Caco-2 (cell line): ENCODE results near the gene SERPINB6. TPM values are rescaled to one million over a fixed set of nuclear protein-coding genes. Genes with fewer than 3 reads are reported as not detected.
A peak's percentile ranks its signal among the peaks of the same experiment; 100 is the strongest.
"Not testable (repeated sequence)": the region's sequence is repeated elsewhere in the genome, so short reads cannot be mapped to it uniquely, and the experiment has no call there.

Source experiments
- BruUV-seq: library from RNA; stranded (reverse); fragments of 400-500 nt; replicated peaks from 2 replicates; lab custom pipeline; 2021; lab: Mats Ljungman, UMichigan
- CTCF ChIA-PET: fragments of 300-600 bp; sonication (Branson Sonifier 250); formaldehyde crosslinking; loops from one replicate; lab custom pipeline; 2022; ENCODE audit warnings: antibody characterized with exemption; lab: Charles Lee
- POLR2A ChIA-PET: fragments of 300-600 bp; sonication (Branson Sonifier 250); formaldehyde crosslinking; loops from one replicate; lab custom pipeline; 2022; ENCODE audit warnings: antibody characterized with exemption; lab: Charles Lee
- DNase-seq, 2 experiments: peaks; one replicate each; pipeline versions ENCODE4 v3.0.0 to v3.0.0-alpha.2; 2020 to 2022
- H3K27me3 ChIP-seq: replicated peaks from 2 replicates; pipeline ENCODE4 v1.6.0; 2011; ENCODE audit warnings: low read length; ENCODE audit not compliant: control insufficient read depth, insufficient read depth
- H3K36me3 ChIP-seq: 2 replicates; pipeline ENCODE4 v1.5.1; 2011; ENCODE audit warnings: low read length; ENCODE audit not compliant: control insufficient read depth, insufficient read depth
- H3K4me1 ChIP-seq: fragments of 250-450 bp; sonication (Bioruptor Pico); 2 replicates; pipeline ENCODE4 v1.5.1; 2020; ENCODE audit warnings: mild to moderate bottlenecking
- H3K4me3 ChIP-seq: 2 replicates; pipeline ENCODE4 v1.5.1; 2011; ENCODE audit warnings: low read depth, mild to moderate bottlenecking, control low read depth, low read length
- H3K9me3 ChIP-seq: fragments of 250-450 bp; sonication (Bioruptor Pico); 2 replicates; pipeline ENCODE4 v1.5.1; 2020; ENCODE audit warnings: mild to moderate bottlenecking, moderate library complexity
- H3K27ac Mint-ChIP-seq: one replicate; pipeline ENCODE4 v1.8.0; 2022; ENCODE audit warnings: mixed read lengths; ENCODE audit not compliant: unreplicated experiment
- H3K27me3 Mint-ChIP-seq: one replicate; pipeline ENCODE4 v1.8.0; 2022; ENCODE audit warnings: mixed read lengths; ENCODE audit not compliant: insufficient read depth, unreplicated experiment
- H3K36me3 Mint-ChIP-seq: one replicate; pipeline ENCODE4 v1.8.0; 2022; ENCODE audit warnings: mild to moderate bottlenecking, mixed read lengths; ENCODE audit not compliant: insufficient read depth, unreplicated experiment
- H3K4me1 Mint-ChIP-seq: one replicate; pipeline ENCODE4 v1.8.0; 2022; ENCODE audit warnings: low read depth, mixed read lengths; ENCODE audit not compliant: unreplicated experiment
- H3K4me3 Mint-ChIP-seq: one replicate; pipeline ENCODE4 v1.8.0; 2022; ENCODE audit warnings: mild to moderate bottlenecking, moderate library complexity, mixed read lengths; ENCODE audit not compliant: unreplicated experiment
- H3K9me3 Mint-ChIP-seq: one replicate; pipeline ENCODE4 v1.8.0; 2022; ENCODE audit warnings: mixed read lengths; ENCODE audit not compliant: unreplicated experiment
- CTCF ChIP-seq, 2 experiments: fragments of 200-600 bp in 1 of 2; IDR thresholded peaks; 1 replicate in 1 of 2; 2 replicates in 1 of 2; pipeline versions ENCODE4 v1.5.1 to v1.8.0; 2011 to 2022; ENCODE audit warnings: antibody characterized with exemption in 1 of 2, control low read depth in 1 of 2, inconsistent platforms in 1 of 2, low read depth in 1 of 2, low read length in 1 of 2, mild to moderate bottlenecking in 1 of 2, moderate library complexity in 1 of 2; ENCODE audit not compliant: insufficient read depth in 1 of 2, severe bottlenecking in 1 of 2, unreplicated experiment in 1 of 2
- intact Hi-C: fragments of 100-400 bp; cut with micrococcal nuclease; formaldehyde crosslinking; loops from one replicate; pipeline ENCODE4 v1.10.0; 2022; ENCODE audit not compliant: unreplicated experiment
- total RNA-seq: library from RNA; stranded (reverse); gene quantifications from 2 replicates; pipeline ENCODE4 v1.2.3, GENCODE V29; 2022

SERPINB6 gene
- total RNA-seq, 1 experiment from 2014 or later, result 60.0 TPM

GRCh38 chr6:2972219-2972487 lies 786 bp upstream of the SERPINB6 start:
- H3K36me3 ChIP-seq, result not testable (repeated sequence)

GRCh38 chr6:2970753-2971419 lies 481 bp downstream of the SERPINB6 start:
- intact Hi-C loops, result loop anchor here (2.0 kb wide), 1 partner anchor 18 kb away; no protein-coding TSS in a partner anchor
- CTCF ChIA-PET, result interaction anchor here (1.2 kb wide), 1 partner anchor 14 kb away, joined by 3 read pairs; no protein-coding TSS in a partner anchor
- POLR2A ChIA-PET, result interaction anchor here (1.3 to 1.6 kb wide), 3 partner anchors 18 to 129 kb away, joined by 3 to 10 read pairs (median 9); partner anchors contain the start of gene SERPINB1
- Mint-ChIP-seq H3K27me3 (no peaks in the 10 kb centered on the region), H3K9me3 (no peaks in the 10 kb centered on the region), H3K4me1 (no peaks in the 10 kb centered on the region), H3K4me3 (peak overlapping the region; percentile 79), H3K36me3 (peaks cover 18% of the 10 kb centered on the region), H3K27ac (peak overlapping the region; percentile 69)
- H3K4me1 ChIP-seq, result peaks cover 8% of the 10 kb centered on the region; the same call in 1 of the 2 replicates
- H3K4me3 ChIP-seq, result peak overlapping the region; percentile 79
- no peaks in the 10 kb centered on the region for H3K36me3 ChIP-seq
- peak in 1 of 2 experiments; percentile 63 for DNase-seq
- no TSS peak for BruUV-seq
- H3K27me3 ChIP-seq, result no peaks in the 10 kb centered on the region
- no peak for TF ChIP-seq CTCF (IDR thresholded peaks at IDR 0.05; ENCODE audit: insufficient read depth in 1 of 2, low read depth in 1 of 2, low read length in 1 of 2, severe bottlenecking in 1 of 2, unreplicated experiment in 1 of 2)
- H3K9me3 ChIP-seq, result no peaks in the 10 kb centered on the region

More at GRCh38 chr6:2972219-2972487, 786 bp upstream of the SERPINB6 start:
- ChIA-PET POLR2A (interaction anchor here (1.3 to 1.6 kb wide), 3 partner anchors 16 to 131 kb away, joined by 3 to 10 read pairs (median 9); partner anchors contain the start of gene SERPINB1), CTCF (interaction anchor here (0.8 to 1.2 kb wide), 4 partner anchors 13 to 131 kb away, joined by 3 to 4 read pairs (median 3); partner anchors contain the start of gene SERPINB1)
- BruUV-seq, H3K4me1 ChIP-seq, DNase-seq, H3K27me3 ChIP-seq, H3K27me3 Mint-ChIP-seq, H3K4me1 Mint-ChIP-seq, H3K9me3 Mint-ChIP-seq, H3K9me3 ChIP-seq, intact Hi-C loops: not testable (repeated sequence)
- peak overlapping the region; percentile 82 for H3K27ac Mint-ChIP-seq
- H3K4me3 ChIP-seq, result peak overlapping the region; percentile 79
- H3K4me3 Mint-ChIP-seq, result peak overlapping the region; percentile 79
- H3K36me3 Mint-ChIP-seq, result peaks cover 18% of the 10 kb centered on the region

- BruUV-seq, result TSS peak; percentile 61
- H3K27ac Mint-ChIP-seq, result no peak overlapping the region
- intact Hi-C loops, result loop anchor here (2.0 kb wide), 1 partner anchor 19 kb away; no protein-coding TSS in a partner anchor
Measured at GRCh38 chr6:2970034-2970685, 1.2 kb downstream of the SERPINB6 start.

More at GRCh38 chr6:2970034-2970685, 1.2 kb downstream of the SERPINB6 start:
- H3K4me3 ChIP-seq, result no peak overlapping the region
- no peaks in the 10 kb centered on the region for H3K9me3 ChIP-seq
- no peak for TF ChIP-seq CTCF (IDR thresholded peaks at IDR 0.05; ENCODE audit: insufficient read depth in 1 of 2, low read depth in 1 of 2, low read length in 1 of 2, severe bottlenecking in 1 of 2, unreplicated experiment in 1 of 2)
- ChIA-PET POLR2A (no interaction called here), CTCF (no interaction called here)
- no peaks in the 10 kb centered on the region for H3K27me3 Mint-ChIP-seq
- H3K4me3 Mint-ChIP-seq, result peak overlapping the region; percentile 79
- H3K27me3 ChIP-seq, result no peaks in the 10 kb centered on the region
- no peaks in the 10 kb centered on the region for H3K36me3 ChIP-seq
- H3K4me1 ChIP-seq, result peaks cover 8% of the 10 kb centered on the region; the same call in 1 of the 2 replicates
- H3K9me3 Mint-ChIP-seq, result no peaks in the 10 kb centered on the region
- DNase-seq, result no peak
- H3K36me3 Mint-ChIP-seq, result peaks cover 18% of the 10 kb centered on the region
- no peaks in the 10 kb centered on the region for H3K4me1 Mint-ChIP-seq
